ENCODE results near the gene DRP2. TPM values are rescaled to one million over a fixed set of nuclear protein-coding genes. Genes with fewer than 3 reads are reported as not detected.
"Not testable (repeated sequence)": the region's sequence is repeated elsewhere in the genome, so short reads cannot be mapped to it uniquely, and the experiment has no call there.

The DRP2 gene
- total RNA-seq, 1 donor from 2014 or later = 0.05 TPM

- no peak for ATAC-seq
- intact Hi-C loops (cut with micrococcal nuclease) = no loop called here
- DNase-seq = no peak
Measured at GRCh38 chrX:101230636-101231035, 11.1 kb downstream of the DRP2 start.

- ATAC-seq (no peak), DNase-seq (no peak)
Measured at GRCh38 chrX:101231080-101231479, 11.5 kb downstream of the DRP2 start.

GRCh38 chrX:101232316-101232715, 12.7 kb downstream of the DRP2 start:
- intact Hi-C loops (cut with micrococcal nuclease) = no loop called here
- ATAC-seq = no peak
- no peak for DNase-seq

More at GRCh38 chrX:101231080-101231479, 11.5 kb downstream of the DRP2 start:
- intact Hi-C loops (cut with micrococcal nuclease) = no loop called here

- no peak for DNase-seq
- no peak for ATAC-seq
- intact Hi-C loops (cut with micrococcal nuclease) = no loop called here
Measured at GRCh38 chrX:101237041-101237440, 17.5 kb downstream of the DRP2 start.

GRCh38 chrX:101241531-101241930, 21.9 kb downstream of the DRP2 start:
- intact Hi-C loops (cut with micrococcal nuclease) = no loop called here
- ATAC-seq (no peak), DNase-seq (no peak)

- ATAC-seq (no peak), DNase-seq (no peak)
- intact Hi-C loops (cut with micrococcal nuclease) = no loop called here
Measured at GRCh38 chrX:101252634-101253033, 33.0 kb downstream of the DRP2 start.

GRCh38 chrX:101257448-101258258, 38.1 kb downstream of the DRP2 start:
- intact Hi-C loops (cut with micrococcal nuclease) = no loop called here
- no peak for DNase-seq
- no peak for ATAC-seq

- no peak for ATAC-seq
- intact Hi-C loops (cut with micrococcal nuclease) = no loop called here
Measured at GRCh38 chrX:101258259-101258581, 38.6 kb downstream of the DRP2 start.

GRCh38 chrX:101260435-101260834, 40.8 kb downstream of the DRP2 start:
- no peak for ATAC-seq
- DNase-seq = no peak
- intact Hi-C loops (cut with micrococcal nuclease) = no loop called here

More at GRCh38 chrX:101258259-101258581, 38.6 kb downstream of the DRP2 start:
- DNase-seq = no peak

GRCh38 chrX:101262590-101262989, 43.0 kb downstream of the DRP2 start:
- DNase-seq = no peak
- intact Hi-C loops (cut with micrococcal nuclease) = no loop called here
- ATAC-seq = no peak

GRCh38 chrX:101263766-101264165, 44.2 kb downstream of the DRP2 start:
- no peak for ATAC-seq
- intact Hi-C loops (cut with micrococcal nuclease) = no loop called here

GRCh38 chrX:101265869-101266428, 46.4 kb downstream of the DRP2 start:
- DNase-seq = no peak
- no peak for ATAC-seq
- intact Hi-C loops (cut with micrococcal nuclease) = no loop called here

More at GRCh38 chrX:101263766-101264165, 44.2 kb downstream of the DRP2 start:
- DNase-seq = no peak

- ATAC-seq (no peak), DNase-seq (no peak)
- intact Hi-C loops (cut with micrococcal nuclease) = no loop called here
Measured at GRCh38 chrX:101274198-101274597, 54.6 kb downstream of the DRP2 start.

- intact Hi-C loops (cut with micrococcal nuclease) = no loop called here
- no peak for ATAC-seq
- DNase-seq = no peak
Measured at GRCh38 chrX:101276238-101276637, 56.7 kb downstream of the DRP2 start.

- ATAC-seq (no peak), DNase-seq (no peak)
- intact Hi-C loops (cut with micrococcal nuclease) = no loop called here
Measured at GRCh38 chrX:101287402-101287801, 67.8 kb downstream of the DRP2 start.

- no peak for ATAC-seq
Measured at GRCh38 chrX:101290957-101291603, 71.5 kb downstream of the DRP2 start, which contains the start of gene TAF7L. TSS of gene TAF7L (minus strand) at chrX:101291334. CDS start at chrX:101287543, 3,791 bp downstream.

GRCh38 chrX:101295603-101296002, 76.0 kb downstream of the DRP2 start:
- DNase-seq = not testable (repeated sequence)

More at GRCh38 chrX:101290957-101291603, 71.5 kb downstream of the DRP2 start, which contains the start of gene TAF7L:
- peak; percentile 31 for DNase-seq
- intact Hi-C loops (cut with micrococcal nuclease) = no loop called here

GRCh38 chrX:101303790-101304189, 84.2 kb downstream of the DRP2 start:
- no peak for DNase-seq
- intact Hi-C loops (cut with micrococcal nuclease) = no loop called here

More at GRCh38 chrX:101295603-101296002, 76.0 kb downstream of the DRP2 start:
- ATAC-seq; intact Hi-C loops (cut with micrococcal nuclease): not testable (repeated sequence)

More at GRCh38 chrX:101303790-101304189, 84.2 kb downstream of the DRP2 start:
- ATAC-seq = no peak
